Activated naive CD8-positive, alpha-beta T cell treated with anti-CD3 and anti-CD28 coated beads, Interleukin-2, amount 50 U/mL, for 16 hours (primary cell): Measurements from ENCODE around the gene SPNS1.
"Not testable (repeated sequence)": the region's sequence is repeated elsewhere in the genome, so short reads cannot be mapped to it uniquely, and the experiment has no call there.

Experiments used
- DNase-seq: peaks from one replicate; pipeline ENCODE4 v3.0.0-alpha.2; 2020; ENCODE audit warnings: low read depth, low spot score

SPNS1 gene

GRCh38 chr16:28974437-28975157 is at the start of gene SPNS1:
Gene SPNS1 (plus strand): TSS chr16:28974778. CDS start chr16:28975152, 374 bp downstream.
- DNase-seq = peak; percentile 79

GRCh38 chr16:28925386-28926228 is 49.0 kb upstream of the SPNS1 start:
- peak; percentile 63 for DNase-seq

GRCh38 chr16:28926284-28926683 is 48.3 kb upstream of the SPNS1 start:
- DNase-seq = not testable (repeated sequence)

GRCh38 chr16:28927815-28928214 is 46.8 kb upstream of the SPNS1 start:
- DNase-seq = no peak

- no peak for DNase-seq
Measured at GRCh38 chr16:28930203-28930602, 44.4 kb upstream of the SPNS1 start.

- DNase-seq = no peak
Measured at GRCh38 chr16:28930652-28931051, 43.9 kb upstream of the SPNS1 start.

- DNase-seq = no peak
Measured at GRCh38 chr16:28931801-28932225, 42.8 kb upstream of the SPNS1 start, which contains the start of gene CD19. Gene CD19 (plus strand): TSS chr16:28931971. CDS start chr16:28932001, 30 bp downstream.

GRCh38 chr16:28932339-28933141 is 42.0 kb upstream of the SPNS1 start:
- no peak for DNase-seq

- DNase-seq = no peak
Measured at GRCh38 chr16:28933171-28933570, 41.4 kb upstream of the SPNS1 start.

- DNase-seq = no peak
Measured at GRCh38 chr16:28935346-28935745, 39.2 kb upstream of the SPNS1 start.

GRCh38 chr16:28935924-28936783 is 38.4 kb upstream of the SPNS1 start:
- peak; percentile 56 for DNase-seq

GRCh38 chr16:28936784-28937155 is 37.8 kb upstream of the SPNS1 start:
- no peak for DNase-seq

- DNase-seq = no peak
Measured at GRCh38 chr16:28937222-28937876, 37.2 kb upstream of the SPNS1 start.

GRCh38 chr16:28938721-28939120 is 35.9 kb upstream of the SPNS1 start:
- DNase-seq = no peak

- not testable (repeated sequence) for DNase-seq
Measured at GRCh38 chr16:28939825-28940224, 34.8 kb upstream of the SPNS1 start.

GRCh38 chr16:28943281-28943680 is 31.3 kb upstream of the SPNS1 start:
- DNase-seq = no peak

GRCh38 chr16:28946681-28947080 is 27.9 kb upstream of the SPNS1 start:
- DNase-seq = no peak

GRCh38 chr16:28950648-28951409 is 23.7 kb upstream of the SPNS1 start, which contains the start of gene NFATC2IP:
Gene NFATC2IP (plus strand): TSS chr16:28950937. CDS start chr16:28951012, 75 bp downstream.
- peak; percentile 99 for DNase-seq

- no peak for DNase-seq
Measured at GRCh38 chr16:28951410-28951943, 23.1 kb upstream of the SPNS1 start.
